Keratinocyte (primary cell): ENCODE data around the gene GRB10. TPM values are rescaled to one million over a fixed set of nuclear protein-coding genes. Genes with fewer than 3 reads are reported as not detected.

Experiments
- DNase-seq: peaks from one replicate; pipeline ENCODE4 v3.0.0-alpha.2; 2011; ENCODE audit warnings: low read depth, missing footprints, low spot score
- FAIRE-seq: peaks from 2 replicates; lab custom pipeline; 2011; peaks lifted over from hg19 to GRCh38; lab: Jason Lieb, UNC
- H2AFZ ChIP-seq: 2 replicates; pipeline ENCODE4 v1.6.0; 2012; ENCODE audit warnings: low read length, control low read depth, inconsistent platforms; ENCODE audit not compliant: control insufficient read depth
- H3K27ac ChIP-seq: 2 replicates; pipeline ENCODE4 v1.5.1; 2011; ENCODE audit warnings: low read length; ENCODE audit not compliant: control insufficient read depth, insufficient read depth
- H3K27me3 ChIP-seq: 3 replicates; pipeline ENCODE4 v1.6.0; 2011; ENCODE audit warnings: low read length; ENCODE audit not compliant: control insufficient read depth, insufficient read depth; ENCODE audit errors: extremely low read depth
- H3K36me3 ChIP-seq, 2 experiments: 2 replicates in 1 of 2; 3 replicates in 1 of 2; pipeline ENCODE4 v1.5.1; 2011; ENCODE audit warnings: low read length in 2 of 2, mild to moderate bottlenecking in 1 of 2; ENCODE audit not compliant: control insufficient read depth in 2 of 2, insufficient read depth in 2 of 2; ENCODE audit errors: extremely low read depth in 1 of 2
- H3K4me1 ChIP-seq: 3 replicates; pipeline ENCODE4 v1.5.1; 2011; ENCODE audit warnings: low read length; ENCODE audit not compliant: control insufficient read depth, insufficient read depth; ENCODE audit errors: extremely low read depth
- H3K4me2 ChIP-seq: 3 replicates; pipeline ENCODE4 v1.6.0; 2011; ENCODE audit warnings: low read depth, low read length; ENCODE audit not compliant: control insufficient read depth, insufficient read depth; ENCODE audit errors: extremely low read depth
- H3K4me3 ChIP-seq, 3 experiments: fragments of 200-600 bp in 1 of 3; sonication (generic) in 1 of 3; 2 replicates in 2 of 3; 3 replicates in 1 of 3; pipeline ENCODE4 v1.5.1; 2011 to 2016; ENCODE audit warnings: low read length in 3 of 3, mild to moderate bottlenecking in 3 of 3, control low read depth in 2 of 3, inconsistent platforms in 1 of 3, low read depth in 1 of 3, mixed read lengths in 1 of 3, mixed run types in 1 of 3, moderate library complexity in 1 of 3; ENCODE audit not compliant: control insufficient read depth in 2 of 3, insufficient read depth in 2 of 3; ENCODE audit errors: extremely low read depth in 1 of 3
- H3K79me2 ChIP-seq: 2 replicates; pipeline ENCODE4 v1.6.0; 2012; ENCODE audit warnings: low read length; ENCODE audit not compliant: control insufficient read depth, insufficient read depth
- H3K9ac ChIP-seq: 3 replicates; pipeline ENCODE4 v1.6.0; 2011; ENCODE audit warnings: low read length; ENCODE audit not compliant: control insufficient read depth, insufficient read depth; ENCODE audit errors: extremely low read depth
- H3K9me1 ChIP-seq: 3 replicates; pipeline ENCODE4 v1.6.0; 2011; ENCODE audit warnings: low read length; ENCODE audit not compliant: control insufficient read depth, insufficient read depth; ENCODE audit errors: extremely low read depth
- H3K9me3 ChIP-seq: 2 replicates; pipeline ENCODE4 v1.5.1; 2012; ENCODE audit warnings: low read depth, low read length; ENCODE audit not compliant: control insufficient read depth
- H4K20me1 ChIP-seq: 3 replicates; pipeline ENCODE4 v1.6.0; 2011; ENCODE audit warnings: low read length; ENCODE audit not compliant: control insufficient read depth, insufficient read depth; ENCODE audit errors: extremely low read depth
- CTCF ChIP-seq, 3 experiments: IDR thresholded peaks in 1 of 3; conservative IDR thresholded peaks in 1 of 3; optimal IDR thresholded peaks in 1 of 3; 2 replicates in 2 of 3; 3 replicates in 1 of 3; pipeline versions ENCODE3 to v1.5.1; 2011; ENCODE audit warnings: low read length in 3 of 3, mild to moderate bottlenecking in 3 of 3, moderate library complexity in 2 of 3, control low read depth in 1 of 3, inconsistent platforms in 1 of 3; ENCODE audit not compliant: insufficient read depth in 2 of 3; ENCODE audit errors: extremely low read depth in 1 of 3
- EZH2 ChIP-seq: IDR thresholded peaks from one replicate; pipeline ENCODE4 v1.6.1; 2012; ENCODE audit warnings: inconsistent platforms, mild to moderate bottlenecking, low read length, moderate library complexity
- dilution Hi-C: fragments of 300-500 bp; cut with MboI; formaldehyde crosslinking; loops from one replicate; pipeline ENCODE4 v1.7.0; 2020; ENCODE audit warnings: low sequenced_read_pairs; ENCODE audit not compliant: extremely low pct_ligation_motif_present
- polyA plus RNA-seq, 5 experiments: library from polyadenylated mRNA; depleted of rRNA in 3 of 5; stranded (reverse) in 3 of 5; stranded (forward) in 1 of 5; unstranded in 1 of 5; fragments of >200 nt; gene quantifications; 1 replicate in 1 of 5; 2 replicates in 3 of 5; 3 replicates in 1 of 5; pipeline versions ENCODE4 v1.2.1 to v1.2.3, GENCODE V29; 2011 to 2012; ENCODE audit warnings: missing spikeins in 2 of 5, low read depth in 1 of 5, low replicate concordance in 1 of 5

GRB10 gene
- polyA plus RNA-seq, 1 donor (not counting 4 experiments of a cell fraction or from before 2014, with no cell fraction given): 4.4 TPM

DNA sequence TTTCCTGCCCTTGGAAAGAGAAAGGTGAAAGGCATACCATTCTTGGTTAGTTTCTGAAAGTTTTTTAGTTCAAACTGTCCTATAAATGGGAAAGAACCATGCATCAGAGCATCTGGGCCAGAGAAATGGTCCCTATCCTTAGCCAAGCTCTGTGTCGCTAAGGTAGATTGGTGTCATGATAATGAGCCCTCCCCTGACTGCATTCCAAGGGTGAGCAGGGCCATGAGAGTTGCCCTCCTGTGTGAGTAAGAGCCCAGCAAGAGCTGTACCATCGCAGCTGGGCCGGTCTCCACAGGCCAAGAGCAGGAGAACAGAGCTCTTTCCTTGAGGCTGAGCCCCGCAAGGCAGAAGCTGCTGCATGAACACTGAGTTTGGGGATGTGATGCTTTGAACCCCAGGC, 30.3 kb downstream of the GRB10 start:
- Histone ChIP-seq H3K4me3 (no peak overlapping the region), H4K20me1 (peaks cover 6% of the 10 kb centered on the region), H3K36me3 (no peaks in the 10 kb centered on the region), H3K4me2 (no peak overlapping the region), H3K4me1 (no peaks in the 10 kb centered on the region), H2AFZ (no peak overlapping the region), H3K9me1 (no peaks in the 10 kb centered on the region), H3K27me3 (no peaks in the 10 kb centered on the region), H3K9ac (no peak overlapping the region), H3K79me2 (no peaks in the 10 kb centered on the region), H3K9me3 (no peaks in the 10 kb centered on the region), H3K27ac (no peak overlapping the region)
- no peak for TF ChIP-seq EZH2
- no peak for TF ChIP-seq CTCF (optimal IDR thresholded peaks at IDR 0.05 in 1 of 3, IDR thresholded peaks at IDR 0.05 in 1 of 3, conservative IDR thresholded peaks at IDR 0.05 in 1 of 3; ENCODE audit: extremely low read depth in 1 of 3, insufficient read depth in 2 of 3, low read length in 3 of 3)
- dilution Hi-C loops: no loop called here
- DNase-seq (no peak), FAIRE-seq (no peak)

DNA sequence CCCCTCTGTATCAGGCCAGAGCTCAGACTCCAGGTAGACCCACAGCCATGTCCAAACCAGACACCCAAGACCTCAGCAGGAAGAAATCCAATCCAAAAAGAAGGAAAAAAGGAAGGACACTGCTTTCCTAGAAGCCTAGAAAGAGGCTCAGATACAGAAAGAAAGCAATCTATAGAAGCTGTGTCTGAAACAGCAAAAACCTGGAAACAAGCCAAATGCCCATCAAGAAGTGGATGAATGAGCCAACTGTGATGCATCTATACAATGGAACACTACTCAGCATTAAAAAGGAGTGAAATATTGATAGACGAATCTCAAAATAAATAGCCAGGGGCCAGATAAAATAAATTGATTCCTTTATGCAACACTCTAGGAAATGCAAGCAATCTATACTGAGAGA, 31.6 kb downstream of the GRB10 start:
- no peaks in the 10 kb centered on the region for H3K27me3 ChIP-seq
- H3K9ac ChIP-seq: no peak overlapping the region
- FAIRE-seq (no peak), DNase-seq (no peak)
- no peaks in the 10 kb centered on the region for H3K4me1 ChIP-seq
- peaks cover 6% of the 10 kb centered on the region for H4K20me1 ChIP-seq
- dilution Hi-C loops: no loop called here
- H3K4me2 ChIP-seq: no peak overlapping the region
- no peak overlapping the region for H3K4me3 ChIP-seq
- H3K79me2 ChIP-seq: no peaks in the 10 kb centered on the region
- H3K9me3 ChIP-seq: no peaks in the 10 kb centered on the region
- H3K27ac ChIP-seq: no peak overlapping the region
- H3K9me1 ChIP-seq: no peaks in the 10 kb centered on the region
- TF ChIP-seq CTCF (optimal IDR thresholded peaks at IDR 0.05 in 1 of 3, IDR thresholded peaks at IDR 0.05 in 1 of 3, conservative IDR thresholded peaks at IDR 0.05 in 1 of 3; ENCODE audit: extremely low read depth in 1 of 3, insufficient read depth in 2 of 3, low read length in 3 of 3): no peak
- TF ChIP-seq EZH2: no peak
- H3K36me3 ChIP-seq: no peaks in the 10 kb centered on the region
- H2AFZ ChIP-seq: no peak overlapping the region
